ENCODE results near the gene STK33. TPM values are rescaled to one million over a fixed set of nuclear protein-coding genes. Genes with fewer than 3 reads are reported as not detected.

STK33 gene
- total and polyA plus RNA-seq, 2 donors (not counting 1 experiment from before 2014, with no cell fraction given), result 1.7 to 3.3 TPM

- no peak overlapping the region for H3K4me2 ChIP-seq (ENCODE audit: extremely low read depth, insufficient read depth, low read length)
- no peak overlapping the region for H3K4me3 ChIP-seq (replicated peaks in 1 of 4; ENCODE audit: control extremely low read depth in 1 of 4, insufficient read depth in 1 of 4, low read depth in 3 of 4, low read length in 4 of 4)
- DNase-seq (ENCODE audit: low read depth in 2 of 2), result no peak
- no peaks in the 10 kb centered on the region for H3K4me1 ChIP-seq (ENCODE audit: control insufficient read depth, extremely low read depth, insufficient read depth, low read length)
- no peak overlapping the region for H3K27ac ChIP-seq (ENCODE audit: insufficient read depth, low read length)
- no peak overlapping the region for H2AFZ ChIP-seq (ENCODE audit: low read length)
- no peaks in the 10 kb centered on the region for H3K9me3 ChIP-seq (ENCODE audit: control insufficient read depth, insufficient read depth, low read depth, low read length)
- H3K27me3 ChIP-seq (ENCODE audit: control insufficient read depth, insufficient read depth, low read length), result no peaks in the 10 kb centered on the region
- no peaks in the 10 kb centered on the region for H3K36me3 ChIP-seq (ENCODE audit: control insufficient read depth, insufficient read depth, low read length)
- H3K9ac ChIP-seq (ENCODE audit: insufficient read depth, low read length), result no peak overlapping the region
- TF ChIP-seq EZH2 (IDR thresholded peaks at IDR 0.05; ENCODE audit: low read length, missing control alignments) (no peak), CTCF (conservative IDR thresholded peaks at IDR 0.05 in 1 of 2, IDR thresholded peaks at IDR 0.05 in 1 of 2; ENCODE audit: low read depth in 1 of 2, low read length in 2 of 2) (no peak)
- H3K79me2 ChIP-seq (ENCODE audit: control insufficient read depth, insufficient read depth, low read length), result no peaks in the 10 kb centered on the region
- H4K20me1 ChIP-seq (ENCODE audit: control insufficient read depth, extremely low read depth, insufficient read depth, low read length), result no peaks in the 10 kb centered on the region
Observed at GRCh38 chr11:8375932-8376331, 218.1 kb downstream of the STK33 start.

DNA sequence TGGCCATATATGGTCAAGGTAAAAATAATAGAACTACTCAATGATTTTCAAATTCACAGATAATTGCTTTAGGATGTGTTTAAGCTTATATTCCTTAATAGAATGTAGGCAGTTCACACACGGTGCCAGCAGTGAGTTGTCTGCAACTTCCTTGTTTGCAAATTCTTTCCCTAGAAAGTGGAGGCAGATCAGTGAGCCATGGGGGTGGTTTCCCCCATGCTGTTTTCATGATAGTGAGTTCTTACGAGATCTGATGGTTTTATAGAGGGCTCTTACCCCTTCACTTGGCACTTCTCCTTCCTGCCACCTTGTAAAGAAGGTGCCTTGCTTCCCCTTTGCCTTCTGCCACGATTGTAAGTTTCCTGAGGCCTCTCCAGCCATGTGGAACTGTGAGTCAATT is 218.6 kb downstream of the STK33 start:
- no peaks in the 10 kb centered on the region for H3K36me3 ChIP-seq (ENCODE audit: control insufficient read depth, insufficient read depth, low read length)
- no peak overlapping the region for H3K4me3 ChIP-seq (replicated peaks in 1 of 4; ENCODE audit: control extremely low read depth in 1 of 4, insufficient read depth in 1 of 4, low read depth in 3 of 4, low read length in 4 of 4)
- H3K27me3 ChIP-seq (ENCODE audit: control insufficient read depth, insufficient read depth, low read length), result no peaks in the 10 kb centered on the region
- H3K4me1 ChIP-seq (ENCODE audit: control insufficient read depth, extremely low read depth, insufficient read depth, low read length), result no peaks in the 10 kb centered on the region
- H3K9me3 ChIP-seq (ENCODE audit: control insufficient read depth, insufficient read depth, low read depth, low read length), result no peaks in the 10 kb centered on the region
- no peaks in the 10 kb centered on the region for H3K79me2 ChIP-seq (ENCODE audit: control insufficient read depth, insufficient read depth, low read length)
- DNase-seq (ENCODE audit: low read depth in 2 of 2), result no peak
- TF ChIP-seq EZH2 (IDR thresholded peaks at IDR 0.05; ENCODE audit: low read length, missing control alignments) (no peak), CTCF (conservative IDR thresholded peaks at IDR 0.05 in 1 of 2, IDR thresholded peaks at IDR 0.05 in 1 of 2; ENCODE audit: low read depth in 1 of 2, low read length in 2 of 2) (no peak)
- no peaks in the 10 kb centered on the region for H4K20me1 ChIP-seq (ENCODE audit: control insufficient read depth, extremely low read depth, insufficient read depth, low read length)
- no peak overlapping the region for H2AFZ ChIP-seq (ENCODE audit: low read length)
- no peak overlapping the region for H3K9ac ChIP-seq (ENCODE audit: insufficient read depth, low read length)
- no peak overlapping the region for H3K4me2 ChIP-seq (ENCODE audit: extremely low read depth, insufficient read depth, low read length)
- H3K27ac ChIP-seq (ENCODE audit: insufficient read depth, low read length), result no peak overlapping the region

DNA sequence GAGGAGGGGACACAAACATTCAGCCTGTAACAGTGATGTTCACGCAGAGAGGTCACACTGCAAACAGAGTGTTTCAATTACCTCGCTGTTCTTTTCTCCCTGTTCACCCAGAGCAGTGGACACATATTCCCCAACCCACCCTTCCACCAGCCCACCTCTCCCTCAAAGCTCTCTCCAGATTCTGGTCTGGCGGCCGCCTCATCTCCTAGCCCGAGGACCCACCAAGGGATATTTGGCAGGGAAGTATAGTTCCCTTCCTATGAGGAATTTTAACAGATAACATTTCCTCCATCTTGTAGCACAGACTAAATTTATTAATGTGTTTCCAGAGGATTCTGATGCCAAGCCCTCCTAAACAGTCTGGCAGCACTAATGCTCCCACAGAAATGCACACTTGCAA is 219.3 kb downstream of the STK33 start:
- Histone ChIP-seq H2AFZ (ENCODE audit: low read length) (no peak overlapping the region), H3K9ac (ENCODE audit: insufficient read depth, low read length) (no peak overlapping the region), H3K4me1 (ENCODE audit: control insufficient read depth, extremely low read depth, insufficient read depth, low read length) (no peaks in the 10 kb centered on the region), H4K20me1 (ENCODE audit: control insufficient read depth, extremely low read depth, insufficient read depth, low read length) (no peaks in the 10 kb centered on the region), H3K4me2 (ENCODE audit: extremely low read depth, insufficient read depth, low read length) (no peak overlapping the region), H3K27me3 (ENCODE audit: control insufficient read depth, insufficient read depth, low read length) (no peaks in the 10 kb centered on the region), H3K36me3 (ENCODE audit: control insufficient read depth, insufficient read depth, low read length) (no peaks in the 10 kb centered on the region), H3K4me3 (replicated peaks in 1 of 4; ENCODE audit: control extremely low read depth in 1 of 4, insufficient read depth in 1 of 4, low read depth in 3 of 4, low read length in 4 of 4) (no peak overlapping the region), H3K27ac (ENCODE audit: insufficient read depth, low read length) (no peak overlapping the region), H3K9me3 (ENCODE audit: control insufficient read depth, insufficient read depth, low read depth, low read length) (no peaks in the 10 kb centered on the region), H3K79me2 (ENCODE audit: control insufficient read depth, insufficient read depth, low read length) (no peaks in the 10 kb centered on the region)
- no peak for DNase-seq (ENCODE audit: low read depth in 2 of 2)
- no peak for TF ChIP-seq CTCF (conservative IDR thresholded peaks at IDR 0.05 in 1 of 2, IDR thresholded peaks at IDR 0.05 in 1 of 2; ENCODE audit: low read depth in 1 of 2, low read length in 2 of 2)
- no peak for TF ChIP-seq EZH2 (IDR thresholded peaks at IDR 0.05; ENCODE audit: low read length, missing control alignments)
